Left renal cortex interstitium (tissue), 4 donors: ENCODE measurements around the gene ASB2. TPM values are rescaled to one million over a fixed set of nuclear protein-coding genes. Genes with fewer than 3 reads are reported as not detected.

Experiments
- DNase-seq, 4 donors: peaks; one replicate each; pipeline ENCODE4 v3.0.0-alpha.2; 2013; ENCODE audit warnings: low read depth in 4 of 4, low spot score in 2 of 4, missing footprints in 1 of 4
- polyA plus RNA-seq, 4 donors: library from polyadenylated mRNA; unstranded; fragments of 120-200 nt; gene quantifications; one replicate each; pipeline ENCODE4 v1.2.1, GENCODE V29; 2013; ENCODE audit not compliant: insufficient read length in 4 of 4

The ASB2 gene
- polyA plus RNA-seq, 4 donors: 0.30 to 0.59 (median 0.42) TPM

GRCh38 chr14:94001501-94002396 lies 25.4 kb upstream of the ASB2 start:
- no peak for DNase-seq

- no peak for DNase-seq
These were observed 24.6 kb upstream of the ASB2 start for GRCh38 chr14:94001016-94001415.

DNA sequence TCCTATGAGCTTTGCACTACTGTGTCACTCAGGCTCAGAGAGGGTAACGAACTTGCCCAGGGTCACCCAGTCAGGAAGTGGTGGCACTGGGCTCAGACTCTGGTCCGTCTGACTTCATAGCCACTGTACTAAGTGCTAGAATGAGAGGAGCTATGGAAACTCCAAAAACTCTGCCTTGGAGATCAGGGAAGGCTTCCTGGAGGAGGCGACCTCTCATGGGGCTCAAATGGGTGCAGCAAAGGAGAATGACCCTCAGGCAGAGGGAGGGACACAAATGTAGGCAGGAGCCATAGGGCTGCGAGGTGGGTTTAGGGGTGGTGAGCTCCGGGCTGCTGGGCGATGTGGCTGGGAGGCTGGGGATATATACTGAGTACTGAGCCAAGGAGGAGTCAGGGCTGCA lies 23.9 kb upstream of the ASB2 start:
- DNase-seq: no peak

DNA sequence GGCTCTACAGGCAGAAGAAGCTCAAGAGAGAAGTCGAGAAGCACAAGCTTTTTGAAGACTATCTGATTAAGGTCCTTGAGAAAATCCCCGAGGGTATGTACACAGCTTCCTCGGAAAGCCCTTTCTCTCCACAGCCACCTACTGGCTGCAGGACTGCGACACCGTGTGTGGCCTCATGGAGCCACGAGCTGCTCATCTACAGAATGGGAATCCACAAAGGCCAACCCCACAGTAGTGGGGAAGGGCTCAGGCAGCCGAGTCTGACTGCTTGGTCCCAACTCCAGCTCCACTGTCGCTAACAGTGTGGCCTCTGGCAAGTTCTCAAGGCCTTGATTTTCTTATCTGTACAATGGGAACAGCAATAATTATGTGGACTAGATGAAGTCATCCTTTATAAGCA lies 23.2 kb upstream of the ASB2 start:
- DNase-seq: no peak

GRCh38 chr14:93998871-93999403 lies 22.6 kb upstream of the ASB2 start:
- no peak for DNase-seq

- DNase-seq: no peak
These were observed 21.8 kb upstream of the ASB2 start for GRCh38 chr14:93997916-93998870.

- no peak for DNase-seq
These were observed 20.7 kb upstream of the ASB2 start, which contains the start of gene CCDC197 for GRCh38 chr14:93997082-93997481. Gene CCDC197 (plus strand): TSS chr14:93997301. CDS start chr14:93998132, 831 bp downstream.

DNA sequence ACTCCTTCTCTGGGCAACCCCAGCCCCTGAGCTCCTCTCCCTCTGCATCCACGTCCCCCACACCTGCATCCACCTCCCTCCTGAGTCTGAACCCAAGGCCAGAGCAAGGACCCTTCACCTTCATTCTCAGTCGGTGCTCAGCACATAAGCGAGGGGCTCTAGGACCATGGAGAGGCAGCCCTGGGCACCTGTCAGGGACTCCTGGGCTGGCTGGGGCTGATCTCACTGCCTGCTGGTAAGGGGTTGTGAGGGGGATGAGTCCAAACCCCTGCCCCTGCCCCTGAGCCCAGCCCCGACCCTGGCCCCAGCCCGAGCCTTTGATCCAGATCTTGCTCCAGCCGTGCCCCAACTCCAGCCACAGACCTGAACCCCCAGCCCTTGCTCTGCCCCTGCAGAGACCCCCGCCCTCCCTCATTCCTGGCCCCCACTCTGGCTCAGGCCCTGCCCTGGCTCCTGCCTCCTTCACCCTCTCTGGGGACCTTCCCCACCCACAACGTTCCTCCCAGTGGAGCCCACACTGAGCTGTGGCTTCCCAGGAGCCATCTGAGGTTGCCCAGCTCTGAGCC lies 19.8 kb upstream of the ASB2 start:
- no peak for DNase-seq

GRCh38 chr14:93994919-93995682 lies 18.7 kb upstream of the ASB2 start:
- DNase-seq: no peak

DNA sequence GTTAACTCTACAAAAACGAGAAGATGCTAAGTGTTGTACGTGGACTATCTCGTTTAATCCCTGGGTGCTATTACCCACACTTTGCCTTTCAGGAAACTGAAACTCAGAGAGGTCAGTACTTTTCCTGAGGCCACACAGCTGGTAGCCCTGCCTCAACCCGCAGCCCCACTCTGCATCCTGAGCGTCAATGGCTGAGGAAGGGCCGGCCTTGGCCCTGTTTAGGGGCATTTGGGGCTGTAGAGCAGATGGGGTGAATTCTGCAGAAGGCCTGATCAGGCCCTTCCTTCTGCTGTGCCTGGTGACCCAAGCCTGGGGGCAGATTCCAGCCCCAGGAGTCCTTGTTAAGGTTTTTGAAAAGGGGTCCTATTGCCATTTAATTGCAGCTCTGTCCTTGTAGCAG lies 17.0 kb upstream of the ASB2 start:
- no peak for DNase-seq

GRCh38 chr14:93991649-93992048 lies 15.3 kb upstream of the ASB2 start:
- no peak for DNase-seq

DNA sequence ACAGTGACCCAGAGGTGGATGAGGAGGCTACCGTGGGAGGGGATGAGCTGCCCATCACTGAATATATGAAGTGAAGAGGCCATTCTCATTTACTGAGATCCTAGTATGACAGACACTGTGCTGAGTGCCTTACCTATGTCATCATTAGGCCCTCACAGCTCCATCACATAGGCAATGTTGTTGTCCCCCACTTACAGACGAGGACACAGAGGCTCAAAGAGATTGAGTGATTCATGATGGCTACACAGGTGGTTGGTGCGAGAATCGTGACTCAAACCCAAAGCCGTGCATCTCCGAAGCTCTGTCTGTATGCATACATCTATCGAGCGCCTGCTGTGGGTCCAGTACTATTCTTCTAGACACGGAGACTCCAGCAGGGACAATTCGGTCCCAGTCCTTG lies 14.8 kb upstream of the ASB2 start:
- no peak for DNase-seq

GRCh38 chr14:93989939-93990338 lies 13.6 kb upstream of the ASB2 start:
- DNase-seq: no peak

DNA sequence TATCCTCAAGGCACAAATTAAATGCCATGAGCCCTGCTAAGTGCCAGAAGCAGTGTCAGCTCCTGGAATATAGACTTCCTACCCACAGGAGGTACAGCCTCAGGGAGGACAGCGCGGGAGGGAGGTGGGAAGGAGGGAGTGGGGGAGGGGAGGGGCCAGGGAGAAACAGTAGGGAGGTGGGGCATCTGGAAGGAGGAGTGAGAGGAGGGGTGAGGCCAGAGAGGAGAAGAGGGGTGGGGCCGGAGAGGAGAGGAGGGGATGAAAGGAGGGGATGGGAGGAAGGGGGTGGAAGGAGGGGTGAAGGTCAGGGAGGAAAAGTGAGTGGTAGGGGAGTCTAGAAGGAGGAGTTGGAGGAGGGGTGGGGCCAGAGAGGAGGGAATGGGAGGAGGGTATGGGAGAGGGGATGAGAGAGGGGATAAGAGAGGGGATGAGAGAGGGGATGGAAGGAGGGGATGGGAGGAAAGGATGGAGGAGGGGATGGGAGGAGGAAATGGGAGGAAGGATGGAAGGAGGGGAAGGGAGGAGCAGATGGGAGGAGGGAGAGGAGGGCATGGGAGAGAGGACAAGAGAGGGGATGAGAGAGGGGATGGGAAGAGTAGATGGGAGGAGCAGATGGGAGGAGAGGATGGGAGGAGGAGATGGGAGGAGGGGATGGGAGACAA lies 11.6 kb upstream of the ASB2 start:
- DNase-seq: no peak

- no peak for DNase-seq
These were observed 11.0 kb upstream of the ASB2 start for GRCh38 chr14:93987376-93987775.

- no peak for DNase-seq
These were observed 10.6 kb upstream of the ASB2 start for GRCh38 chr14:93986955-93987354.

DNA sequence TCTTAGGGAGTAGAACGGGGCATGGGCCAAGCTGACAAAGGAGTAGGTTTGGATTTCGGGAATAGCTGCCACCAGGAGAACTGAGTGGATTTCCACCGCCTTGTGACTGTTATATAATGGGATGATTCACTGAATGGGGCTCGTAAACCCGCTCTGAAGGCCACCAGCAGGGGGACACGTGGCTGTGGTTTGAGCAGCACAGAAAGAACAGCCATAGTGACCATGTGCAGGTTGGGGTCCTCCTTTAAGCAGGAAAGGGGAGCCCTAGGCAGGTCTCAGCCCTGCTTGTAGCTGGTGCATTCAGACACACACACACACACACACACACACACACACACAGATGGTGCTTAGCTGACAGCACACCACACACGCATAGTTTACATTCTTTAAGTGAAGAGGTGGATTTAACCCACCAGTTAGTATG lies 8.6 kb upstream of the ASB2 start:
- DNase-seq: no peak

GRCh38 chr14:93984070-93984469 lies 7.7 kb upstream of the ASB2 start:
- no peak for DNase-seq

DNA sequence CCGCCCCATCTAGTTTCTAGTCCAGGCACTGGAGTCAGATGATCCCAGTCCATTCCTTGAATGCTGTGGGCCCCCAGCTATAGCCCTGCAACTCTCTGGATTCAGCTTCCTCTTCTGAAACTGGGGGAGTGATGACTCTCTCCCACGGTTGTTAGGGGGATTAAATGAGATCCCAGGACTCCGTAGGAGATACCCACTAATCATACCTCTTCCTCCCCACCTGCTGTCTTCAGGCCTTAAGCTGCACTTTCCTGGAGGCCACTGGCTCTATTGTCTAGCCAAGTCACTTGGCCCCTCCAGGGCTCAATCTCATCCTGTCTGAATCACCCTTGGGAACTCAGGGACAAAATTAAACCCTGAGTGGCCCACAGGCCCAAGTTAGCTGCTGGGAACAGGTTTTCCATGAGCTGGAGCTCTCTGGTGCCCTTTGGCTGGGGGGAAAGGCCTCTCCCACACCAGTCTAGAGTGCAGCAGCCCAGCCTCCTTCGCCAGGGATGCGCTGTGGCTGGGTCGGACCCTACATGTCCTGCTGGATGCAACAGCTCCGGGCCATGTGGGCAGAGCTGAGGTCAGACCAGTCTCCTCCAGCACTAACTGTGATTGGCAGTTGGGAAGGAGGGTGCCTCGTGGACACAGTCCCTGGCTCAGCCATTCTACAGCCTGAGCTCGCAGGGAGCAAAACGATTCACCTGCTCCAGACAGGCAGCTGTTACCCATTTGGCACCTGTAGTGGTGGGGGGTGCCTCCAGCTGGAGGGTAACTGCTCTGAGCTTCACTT lies 6.0 kb upstream of the ASB2 start:
- no peak for DNase-seq
